A549 (cell line): ENCODE measurements around the gene KCNN3. TPM values are rescaled to one million over a fixed set of nuclear protein-coding genes. Genes with fewer than 3 reads are reported as not detected.

Experiments used
- ATAC-seq, 2 experiments: fragments of 200-7000 bp in 1 of 2; fragments of >200 bp in 1 of 2; cut with Nextera tagmentation in 1 of 2; cut with Tn5 transposase in 1 of 2; 3 replicates each; pipeline versions ENCODE4 v1.8.0 to v1.9.1; 2018 to 2020; ENCODE audit warnings: mild to moderate bottlenecking in 1 of 2, moderate library complexity in 1 of 2
- CTCF ChIA-PET: fragments of 300-600 bp; sonication (Branson Sonifier 250); formaldehyde crosslinking; extraction: SDS; loops from one replicate; lab custom pipeline; 2021; ENCODE audit warnings: antibody characterized with exemption, inconsistent platforms; lab: Yijun Ruan, JAX
- POLR2A ChIA-PET: fragments of 350-600 bp; formaldehyde crosslinking; extraction: SDS; loops from one replicate; lab custom pipeline; 2021; ENCODE audit warnings: antibody characterized with exemption, inconsistent platforms; lab: Yijun Ruan, JAX
- DNase-seq, 2 experiments: peaks; one replicate each; pipeline versions ENCODE4 v3.0.0 to v3.0.0-alpha.2; 2011 to 2016; ENCODE audit warnings: low read depth in 1 of 2, low spot score in 1 of 2
- FAIRE-seq: peaks from 2 replicates; lab custom pipeline; 2011; peaks lifted over from hg19 to GRCh38; lab: Jason Lieb, UNC
- H3K27ac ChIP-seq, 2 experiments: fragments of >200 bp; sonication (Bioruptor Twin); formaldehyde crosslinking; 3 replicates each; pipeline ENCODE4 v1.5.1; 2016 to 2017
- H3K4me1 ChIP-seq: fragments of >200 bp; sonication (Bioruptor Twin); formaldehyde crosslinking; 3 replicates; pipeline ENCODE4 v1.6.1; 2016
- H3K4me2 ChIP-seq: fragments of >200 bp; sonication (Bioruptor Twin); formaldehyde crosslinking; 3 replicates; pipeline ENCODE4 v1.6.1; 2016
- H3K4me3 ChIP-seq: fragments of >200 bp; sonication (Bioruptor Twin); formaldehyde crosslinking; 3 replicates; pipeline ENCODE4 v1.5.1; 2016
- H3K9me3 ChIP-seq: fragments of >200 bp; sonication (Bioruptor Twin); formaldehyde crosslinking; 3 replicates; pipeline ENCODE4 v1.6.1; 2016
- CHD2 ChIP-seq: fragments of 150-350 bp; IDR thresholded peaks from 2 replicates; pipeline ENCODE4 v1.6.1; 2014; ENCODE audit warnings: low read length; ENCODE audit not compliant: partially characterized antibody
- EHF ChIP-seq: fragments of 250-450 bp; sonication (Bioruptor Pico); IDR thresholded peaks from 2 replicates; pipeline ENCODE4 v1.5.0; 2020; ENCODE audit warnings: mild to moderate bottlenecking
- EHMT2 ChIP-seq: fragments of 200-600 bp; sonication (generic); IDR thresholded peaks from 2 replicates; pipeline ENCODE4 v1.6.1; 2016; ENCODE audit warnings: antibody characterized with exemption, low read depth, mild to moderate bottlenecking, moderate library complexity
- ESRRA ChIP-seq: fragments of 150-350 bp; IDR thresholded peaks from 2 replicates; pipeline ENCODE4 v1.6.1; 2014; ENCODE audit warnings: mild to moderate bottlenecking, low read length, borderline replicate concordance
- FOXS1 ChIP-seq: fragments of 250-450 bp; sonication (Bioruptor Pico); IDR thresholded peaks from 2 replicates; pipeline ENCODE4 v1.5.0; 2020; ENCODE audit warnings: mild to moderate bottlenecking, moderate library complexity
- HOXB13 ChIP-seq: fragments of 250-450 bp; sonication (Bioruptor Pico); IDR thresholded peaks from 2 replicates; pipeline ENCODE4 v1.5.0; 2020; ENCODE audit warnings: low read depth, mild to moderate bottlenecking, moderate library complexity
- MAZ ChIP-seq: fragments of 150-350 bp; IDR thresholded peaks from 2 replicates; pipeline ENCODE4 v1.6.1; 2014; ENCODE audit warnings: antibody characterized with exemption, low read depth, low read length, borderline replicate concordance
- NFE2L2 ChIP-seq: fragments of 150-350 bp; conservative IDR thresholded peaks from 2 replicates; pipeline ENCODE4 v1.6.1; 2014; ENCODE audit warnings: low read length
- NPAS2 ChIP-seq: fragments of 250-450 bp; sonication (Bioruptor Pico); IDR thresholded peaks from 2 replicates; pipeline ENCODE4 v1.8.0; 2022; ENCODE audit warnings: mild to moderate bottlenecking, moderate library complexity, borderline replicate concordance
- PHF8 ChIP-seq: fragments of 200-600 bp; sonication (generic); IDR thresholded peaks from 2 replicates; pipeline ENCODE4 v1.6.1; 2016; ENCODE audit warnings: low read depth, mild to moderate bottlenecking, antibody characterized with exemption, moderate library complexity, borderline replicate concordance
- RCOR1 ChIP-seq: fragments of 150-350 bp; IDR thresholded peaks from 2 replicates; pipeline ENCODE4 v1.6.1; 2014; ENCODE audit warnings: antibody characterized with exemption, low read length, low read depth
- RNF2 ChIP-seq: fragments of 200-600 bp; sonication (generic); IDR thresholded peaks from 2 replicates; pipeline ENCODE4 v1.6.1; 2016; ENCODE audit warnings: low read depth, mild to moderate bottlenecking, antibody characterized with exemption, moderate library complexity, borderline replicate concordance
- SREBF2 ChIP-seq: fragments of 450-650 bp; IDR thresholded peaks from 2 replicates; pipeline ENCODE4 v1.6.1; 2014; ENCODE audit warnings: mild to moderate bottlenecking, moderate library complexity
- ZFP36 ChIP-seq: fragments of 450-650 bp; IDR thresholded peaks from 2 replicates; pipeline ENCODE4 v1.6.1; 2014; ENCODE audit warnings: borderline replicate concordance; ENCODE audit not compliant: partially characterized antibody
- WGBS: methylation state at CpG from one replicate; pipeline ENCODE4 v1.1.6; 2017; ENCODE audit errors: missing lambda C conversion rate; 5-methylcytosine and 5-hydroxymethylcytosine counted together
- polyA plus RNA-seq, 4 experiments: library from polyadenylated mRNA; depleted of rRNA in 3 of 4; stranded (reverse); fragments of >200 nt; fragmentation: RNase III in 1 of 4; extraction: RNeasy Plus Mini Kit Qiagen cat#74134 plus additional on column Dnase treatment in 1 of 4; gene quantifications; 2 replicates in 3 of 4; 3 replicates in 1 of 4; pipeline ENCODE4 v1.2.3, GENCODE V29; 2011 to 2017
- TF ChIP-seq, protein P1 (sequence below): fragments of 250-450 bp; sonication (Bioruptor Pico); IDR thresholded peaks from 2 replicates; pipeline ENCODE4 v1.5.0; 2021; ENCODE audit warnings: mild to moderate bottlenecking, moderate library complexity, borderline replicate concordance
- TF ChIP-seq, protein P2 (sequence below): IDR thresholded peaks from 2 replicates; pipeline ENCODE4 v1.6.1; 2012
- TF ChIP-seq, protein P3 (sequence below): fragments of >200 bp; sonication (Bioruptor Twin); formaldehyde crosslinking; IDR thresholded peaks from 3 replicates; pipeline ENCODE4 v1.5.1; 2016
- TF ChIP-seq, protein P4 (sequence below): fragments of >200 bp; sonication (Bioruptor Twin); formaldehyde crosslinking; IDR thresholded peaks from 3 replicates; pipeline ENCODE4 v1.6.1; 2016

The KCNN3 gene
- polyA plus RNA-seq, 2 of the 4 experiments (the other 2 are of a cell fraction), result 0.01 to 0.03 TPM

DNA sequence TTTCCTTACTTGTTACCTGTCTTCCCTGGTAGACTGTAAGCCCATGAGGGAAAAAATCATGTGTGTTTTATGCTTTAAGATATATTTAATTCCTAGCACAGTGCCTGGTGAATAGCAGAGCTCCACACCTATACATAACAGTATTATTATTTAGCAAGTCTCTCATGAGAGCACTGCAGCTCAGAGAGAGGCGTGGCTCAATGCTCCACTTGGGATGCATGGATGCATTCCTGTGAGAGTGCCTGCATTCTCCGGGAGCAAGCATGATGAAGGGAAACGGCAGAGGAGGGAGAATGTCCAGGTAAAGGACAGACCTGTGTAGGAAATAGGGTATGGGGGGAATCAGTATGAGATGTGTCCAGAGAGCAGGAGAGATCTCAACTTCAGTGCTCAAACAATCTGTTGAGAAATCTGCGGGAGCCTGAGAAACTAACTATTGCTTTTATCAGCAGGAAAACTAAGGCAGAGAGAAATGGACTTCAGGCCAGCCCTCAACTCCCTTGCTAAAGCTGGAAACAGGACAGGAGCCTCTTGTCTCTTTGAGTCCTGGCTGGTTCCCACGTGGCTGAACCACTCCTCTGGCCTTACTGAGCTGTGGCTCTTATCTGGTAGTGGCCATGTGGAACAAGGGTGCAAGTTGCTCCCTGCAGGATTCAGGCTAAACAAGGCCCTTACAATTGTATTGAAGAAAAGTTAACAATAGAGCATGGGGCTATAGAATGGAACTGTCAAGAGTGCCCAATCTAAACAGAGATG lies 113.1 kb downstream of the KCNN3 start:
- POLR2A ChIA-PET, result interaction anchor here (0.7 kb wide), 1 partner anchor 24 kb away, joined by 4 read pairs; no protein-coding TSS in a partner anchor
- no peak overlapping the region for H3K27ac ChIP-seq
- CTCF ChIA-PET, result interaction anchor here (7.6 kb wide), 1 partner anchor 90 kb away, joined by 78 read pairs; no protein-coding TSS in a partner anchor
- WGBS, result 63% methylated on average over 5 of the region's 5 CpGs
- H3K4me1 ChIP-seq, result 0 out of 3 replicates have a peak, but pooled peaks cover 5% of the 10 kb centered on the region
- no peak for TF ChIP-seq NPAS2 (CRISPR knock-in tag)
- TF ChIP-seq CHD2, result no peak
- TF ChIP-seq, protein P1, sequence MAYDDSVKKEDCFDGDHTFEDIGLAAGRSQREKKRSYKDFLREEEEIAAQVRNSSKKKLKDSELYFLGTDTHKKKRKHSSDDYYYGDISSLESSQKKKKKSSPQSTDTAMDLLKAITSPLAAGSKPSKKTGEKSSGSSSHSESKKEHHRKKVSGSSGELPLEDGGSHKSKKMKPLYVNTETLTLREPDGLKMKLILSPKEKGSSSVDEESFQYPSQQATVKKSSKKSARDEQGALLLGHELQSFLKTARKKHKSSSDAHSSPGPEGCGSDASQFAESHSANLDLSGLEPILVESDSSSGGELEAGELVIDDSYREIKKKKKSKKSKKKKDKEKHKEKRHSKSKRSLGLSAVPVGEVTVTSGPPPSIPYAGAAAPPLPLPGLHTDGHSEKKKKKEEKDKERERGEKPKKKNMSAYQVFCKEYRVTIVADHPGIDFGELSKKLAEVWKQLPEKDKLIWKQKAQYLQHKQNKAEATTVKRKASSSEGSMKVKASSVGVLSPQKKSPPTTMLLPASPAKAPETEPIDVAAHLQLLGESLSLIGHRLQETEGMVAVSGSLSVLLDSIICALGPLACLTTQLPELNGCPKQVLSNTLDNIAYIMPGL, result no peak
- no peak for TF ChIP-seq PHF8
- no peak for TF ChIP-seq HOXB13 (CRISPR knock-in tag)
- TF ChIP-seq, protein P2, sequence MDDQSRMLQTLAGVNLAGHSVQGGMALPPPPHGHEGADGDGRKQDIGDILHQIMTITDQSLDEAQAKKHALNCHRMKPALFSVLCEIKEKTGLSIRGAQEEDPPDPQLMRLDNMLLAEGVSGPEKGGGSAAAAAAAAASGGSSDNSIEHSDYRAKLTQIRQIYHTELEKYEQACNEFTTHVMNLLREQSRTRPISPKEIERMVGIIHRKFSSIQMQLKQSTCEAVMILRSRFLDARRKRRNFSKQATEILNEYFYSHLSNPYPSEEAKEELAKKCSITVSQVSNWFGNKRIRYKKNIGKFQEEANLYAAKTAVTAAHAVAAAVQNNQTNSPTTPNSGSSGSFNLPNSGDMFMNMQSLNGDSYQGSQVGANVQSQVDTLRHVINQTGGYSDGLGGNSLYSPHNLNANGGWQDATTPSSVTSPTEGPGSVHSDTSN, result no peak
- TF ChIP-seq EHMT2, result no peak
- DNase-seq (no peak), FAIRE-seq (no peak), ATAC-seq (no peak)
- no peak overlapping the region for H3K4me3 ChIP-seq
- H3K9me3 ChIP-seq, result no peaks in the 10 kb centered on the region
- no peak overlapping the region for H3K4me2 ChIP-seq

DNA sequence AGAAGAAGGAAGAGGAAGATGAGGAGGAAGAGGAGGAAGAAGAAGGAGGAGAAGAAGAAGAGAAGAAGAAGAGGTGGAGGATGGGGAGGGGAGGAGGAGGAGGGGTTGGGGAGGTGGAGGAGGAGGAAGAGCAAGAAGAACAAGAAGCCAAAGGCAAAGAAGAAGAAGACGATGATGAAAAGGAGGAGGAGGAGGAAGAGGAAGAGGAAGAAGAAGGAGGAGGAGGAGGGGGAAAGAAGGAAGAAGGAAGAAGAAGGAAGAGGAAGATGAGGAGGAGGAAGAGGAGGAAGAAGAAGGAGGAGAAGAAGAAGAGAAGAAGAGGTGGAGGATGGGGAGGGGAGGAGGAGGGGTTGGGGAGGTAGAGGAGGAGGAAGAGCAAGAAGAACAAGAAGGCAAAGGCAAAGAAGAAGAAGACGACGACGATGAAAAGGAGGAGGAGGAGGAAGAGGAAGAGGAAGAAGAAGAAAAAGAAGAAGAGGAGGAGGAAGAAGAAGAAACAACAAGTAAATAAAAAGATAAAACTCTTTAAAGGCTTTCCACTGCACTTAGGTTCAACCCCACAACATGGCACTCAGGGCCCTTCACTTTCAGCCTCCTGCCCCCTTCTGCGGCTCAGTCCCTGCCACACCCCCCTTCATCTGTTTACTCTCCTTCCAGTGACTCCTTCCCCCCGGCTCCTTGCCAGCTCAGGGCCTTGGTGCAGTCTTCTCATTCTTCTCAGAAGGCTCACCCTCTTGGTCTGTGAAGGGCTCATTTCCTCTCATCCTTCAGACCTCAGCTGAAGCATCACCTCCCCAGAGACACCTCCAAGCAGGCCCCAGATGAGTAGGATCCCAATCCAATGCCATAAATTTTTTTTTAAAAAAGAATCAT lies 114.0 kb downstream of the KCNN3 start:
- ChIA-PET POLR2A (interaction anchor here (0.5 to 0.7 kb wide), 2 partner anchors 25 to 240 kb away, joined by 4 read pairs; no protein-coding TSS in a partner anchor), CTCF (interaction anchor here (7.6 kb wide), 1 partner anchor 89 kb away, joined by 78 read pairs; no protein-coding TSS in a partner anchor)
- 36% methylated on average over 6 of the region's 6 CpGs for WGBS
- no peak overlapping the region for H3K4me3 ChIP-seq
- 0 out of 3 replicates have a peak, but pooled peaks cover 5% of the 10 kb centered on the region for H3K4me1 ChIP-seq
- no peak for FAIRE-seq
- no peak overlapping the region for H3K27ac ChIP-seq
- TF ChIP-seq ZFP36 (no peak), RCOR1 (no peak), EHF (no peak), FOXS1 (CRISPR knock-in tag) (no peak), ESRRA (no peak), SREBF2 (no peak), RNF2 (no peak), NFE2L2 (no peak), PHF8 (no peak), EHMT2 (no peak), MAZ (no peak)
- TF ChIP-seq, protein P3, sequence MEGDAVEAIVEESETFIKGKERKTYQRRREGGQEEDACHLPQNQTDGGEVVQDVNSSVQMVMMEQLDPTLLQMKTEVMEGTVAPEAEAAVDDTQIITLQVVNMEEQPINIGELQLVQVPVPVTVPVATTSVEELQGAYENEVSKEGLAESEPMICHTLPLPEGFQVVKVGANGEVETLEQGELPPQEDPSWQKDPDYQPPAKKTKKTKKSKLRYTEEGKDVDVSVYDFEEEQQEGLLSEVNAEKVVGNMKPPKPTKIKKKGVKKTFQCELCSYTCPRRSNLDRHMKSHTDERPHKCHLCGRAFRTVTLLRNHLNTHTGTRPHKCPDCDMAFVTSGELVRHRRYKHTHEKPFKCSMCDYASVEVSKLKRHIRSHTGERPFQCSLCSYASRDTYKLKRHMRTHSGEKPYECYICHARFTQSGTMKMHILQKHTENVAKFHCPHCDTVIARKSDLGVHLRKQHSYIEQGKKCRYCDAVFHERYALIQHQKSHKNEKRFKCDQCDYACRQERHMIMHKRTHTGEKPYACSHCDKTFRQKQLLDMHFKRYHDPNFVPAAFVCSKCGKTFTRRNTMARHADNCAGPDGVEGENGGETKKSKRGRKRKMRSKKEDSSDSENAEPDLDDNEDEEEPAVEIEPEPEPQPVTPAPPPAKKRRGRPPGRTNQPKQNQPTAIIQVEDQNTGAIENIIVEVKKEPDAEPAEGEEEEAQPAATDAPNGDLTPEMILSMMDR, result no peak
- TF ChIP-seq, protein P4, sequence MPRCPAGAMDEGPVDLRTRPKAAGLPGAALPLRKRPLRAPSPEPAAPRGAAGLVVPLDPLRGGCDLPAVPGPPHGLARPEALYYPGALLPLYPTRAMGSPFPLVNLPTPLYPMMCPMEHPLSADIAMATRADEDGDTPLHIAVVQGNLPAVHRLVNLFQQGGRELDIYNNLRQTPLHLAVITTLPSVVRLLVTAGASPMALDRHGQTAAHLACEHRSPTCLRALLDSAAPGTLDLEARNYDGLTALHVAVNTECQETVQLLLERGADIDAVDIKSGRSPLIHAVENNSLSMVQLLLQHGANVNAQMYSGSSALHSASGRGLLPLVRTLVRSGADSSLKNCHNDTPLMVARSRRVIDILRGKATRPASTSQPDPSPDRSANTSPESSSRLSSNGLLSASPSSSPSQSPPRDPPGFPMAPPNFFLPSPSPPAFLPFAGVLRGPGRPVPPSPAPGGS, result no peak
- no peak overlapping the region for H3K4me2 ChIP-seq
- peak; percentile 62 to 65 for ATAC-seq
- DNase-seq, result peak; percentile 34 to 65
- H3K9me3 ChIP-seq, result no peaks in the 10 kb centered on the region
